AG09309 (cell line): ENCODE measurements around the gene C2orf49.

Experiments
- DNase-seq: peaks from one replicate; pipeline ENCODE4 v3.0.0-alpha.2; 2010; ENCODE audit warnings: low read depth
- H3K4me3 ChIP-seq: 2 replicates; pipeline ENCODE4 v1.5.1; 2011; ENCODE audit warnings: mild to moderate bottlenecking, low read depth, low read length, moderate library complexity; ENCODE audit not compliant: control insufficient read depth
- TF ChIP-seq, protein P1 (sequence below): IDR thresholded peaks from 2 replicates; pipeline ENCODE4 v1.5.1; 2011; ENCODE audit warnings: mild to moderate bottlenecking, low read depth, low read length, inconsistent platforms; ENCODE audit not compliant: insufficient read depth, control insufficient read depth; ENCODE audit errors: missing control alignments

The C2orf49 gene

DNA sequence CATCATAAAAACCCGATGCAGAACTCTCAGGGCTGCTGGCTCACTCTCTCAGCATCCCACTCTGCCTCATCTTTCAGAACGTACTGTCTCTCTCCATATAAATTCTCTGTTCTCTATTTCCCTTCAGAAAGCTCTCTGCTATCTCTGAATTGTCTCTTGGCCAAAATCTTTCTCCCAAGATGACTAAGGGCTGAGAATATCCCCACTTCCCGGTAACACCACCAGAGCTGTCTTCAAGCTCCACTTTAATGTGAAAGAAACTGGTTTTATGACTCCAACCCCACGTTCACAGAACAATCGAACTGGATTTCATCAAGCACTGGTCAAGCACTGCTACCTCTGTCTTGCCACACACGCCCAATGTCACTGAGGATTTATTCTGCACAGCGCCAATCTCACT is 30.2 kb upstream of the C2orf49 start:
- no peak overlapping the region for H3K4me3 ChIP-seq
- TF ChIP-seq, protein P1, sequence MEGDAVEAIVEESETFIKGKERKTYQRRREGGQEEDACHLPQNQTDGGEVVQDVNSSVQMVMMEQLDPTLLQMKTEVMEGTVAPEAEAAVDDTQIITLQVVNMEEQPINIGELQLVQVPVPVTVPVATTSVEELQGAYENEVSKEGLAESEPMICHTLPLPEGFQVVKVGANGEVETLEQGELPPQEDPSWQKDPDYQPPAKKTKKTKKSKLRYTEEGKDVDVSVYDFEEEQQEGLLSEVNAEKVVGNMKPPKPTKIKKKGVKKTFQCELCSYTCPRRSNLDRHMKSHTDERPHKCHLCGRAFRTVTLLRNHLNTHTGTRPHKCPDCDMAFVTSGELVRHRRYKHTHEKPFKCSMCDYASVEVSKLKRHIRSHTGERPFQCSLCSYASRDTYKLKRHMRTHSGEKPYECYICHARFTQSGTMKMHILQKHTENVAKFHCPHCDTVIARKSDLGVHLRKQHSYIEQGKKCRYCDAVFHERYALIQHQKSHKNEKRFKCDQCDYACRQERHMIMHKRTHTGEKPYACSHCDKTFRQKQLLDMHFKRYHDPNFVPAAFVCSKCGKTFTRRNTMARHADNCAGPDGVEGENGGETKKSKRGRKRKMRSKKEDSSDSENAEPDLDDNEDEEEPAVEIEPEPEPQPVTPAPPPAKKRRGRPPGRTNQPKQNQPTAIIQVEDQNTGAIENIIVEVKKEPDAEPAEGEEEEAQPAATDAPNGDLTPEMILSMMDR, result no peak
- no peak for DNase-seq

DNA sequence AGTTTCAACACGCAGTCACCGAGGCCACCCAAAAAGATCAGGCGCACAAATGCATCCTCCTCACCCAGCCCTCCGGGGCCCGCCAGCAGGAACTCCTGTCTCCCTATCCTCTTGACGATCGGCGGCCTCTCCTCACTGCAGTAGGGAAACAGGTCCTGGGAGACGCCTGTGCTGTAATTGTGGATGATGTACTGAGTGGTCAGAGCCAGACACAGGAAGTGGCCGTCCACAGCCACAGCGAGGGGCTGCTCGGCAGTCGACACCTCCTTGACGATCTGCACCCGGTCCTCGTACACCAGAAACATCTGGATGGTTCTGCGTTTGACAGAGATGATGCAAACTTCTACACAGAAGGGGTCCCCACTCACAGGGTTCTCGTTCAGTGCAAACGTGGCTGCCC is 29.8 kb upstream of the C2orf49 start:
- no peak overlapping the region for H3K4me3 ChIP-seq
- no peak for DNase-seq
- TF ChIP-seq, protein P1, result no peak

DNA sequence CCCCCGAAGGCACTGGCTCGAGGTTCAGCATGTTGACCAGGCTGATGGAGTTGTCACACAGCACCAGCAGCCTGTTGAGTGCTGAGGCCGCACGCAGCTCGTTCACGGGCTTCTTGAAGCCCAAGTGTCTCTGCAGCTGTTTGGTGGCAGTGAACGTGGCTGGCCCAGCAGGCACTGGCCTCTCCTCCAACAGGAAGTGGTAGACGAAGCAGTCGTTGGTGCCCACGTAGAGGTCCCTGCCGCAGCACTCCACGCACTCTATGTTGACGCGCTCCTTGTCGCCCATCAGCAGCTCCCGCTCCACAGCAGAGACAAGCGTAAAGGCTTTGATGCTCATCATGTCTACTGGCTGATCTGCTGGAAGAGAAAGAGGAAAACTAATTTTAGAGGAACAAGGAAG is 29.4 kb upstream of the C2orf49 start:
- TF ChIP-seq, protein P1, result no peak
- no peak overlapping the region for H3K4me3 ChIP-seq
- no peak for DNase-seq

DNA sequence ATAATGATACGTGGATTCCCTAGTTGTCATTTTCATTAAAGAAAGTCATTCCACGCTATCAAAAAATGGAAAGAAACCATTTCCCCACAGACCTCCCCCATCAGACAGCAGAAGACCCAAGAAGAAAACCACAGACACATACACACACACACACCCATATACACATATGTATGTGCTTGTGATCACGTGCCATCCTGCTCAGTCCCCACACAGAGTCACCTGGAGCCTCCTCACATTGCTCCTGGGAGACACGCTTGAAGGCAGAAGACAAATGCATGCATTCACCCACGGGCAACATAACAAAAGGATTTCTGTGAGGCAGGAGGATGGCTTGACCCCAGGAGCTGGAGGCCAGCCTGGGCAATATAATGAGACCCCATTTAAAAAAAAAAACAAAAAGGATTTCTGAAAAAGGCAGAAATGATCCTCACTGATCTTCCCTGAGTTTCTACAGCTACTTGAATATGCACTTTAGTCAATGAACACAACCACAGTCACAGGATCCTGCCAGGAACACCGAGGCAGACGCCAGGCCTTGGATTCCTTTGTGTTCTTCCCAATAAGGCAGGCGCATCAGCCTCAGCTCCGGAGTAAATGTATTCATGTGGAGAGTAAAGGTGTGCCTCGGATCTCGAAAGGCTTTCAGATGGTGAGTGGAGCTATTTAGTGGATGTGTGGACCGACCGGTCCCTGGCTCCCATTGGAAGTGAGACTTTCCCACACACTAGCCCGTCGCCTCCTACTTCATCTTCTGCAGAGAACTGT is 28.8 kb upstream of the C2orf49 start:
- TF ChIP-seq, protein P1, result no peak
- no peak overlapping the region for H3K4me3 ChIP-seq

DNA sequence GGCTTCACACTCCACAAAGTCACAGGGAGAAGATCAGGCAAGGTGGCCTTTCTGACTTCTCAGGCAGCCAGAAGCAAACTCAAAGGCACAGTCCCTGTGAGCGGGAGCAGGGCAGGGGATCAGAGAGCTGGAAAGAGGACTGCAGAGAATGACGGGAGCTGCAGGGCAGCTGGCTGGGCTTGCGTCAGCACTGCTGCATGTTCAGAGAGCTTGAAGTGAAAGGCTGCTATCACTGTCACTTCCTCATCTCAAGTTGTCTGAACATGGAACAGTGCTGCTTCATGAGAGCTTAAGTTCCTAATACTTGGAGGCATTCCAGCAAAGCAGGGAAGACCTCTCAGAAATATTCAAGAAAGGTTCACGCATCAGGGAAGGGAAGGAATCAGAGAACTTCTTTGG is 28.2 kb upstream of the C2orf49 start:
- H3K4me3 ChIP-seq, result no peak overlapping the region
- no peak for DNase-seq
- TF ChIP-seq, protein P1, result no peak

More for the DNA sequence above, 28.8 kb upstream of the C2orf49 start:
- no peak for DNase-seq

DNA sequence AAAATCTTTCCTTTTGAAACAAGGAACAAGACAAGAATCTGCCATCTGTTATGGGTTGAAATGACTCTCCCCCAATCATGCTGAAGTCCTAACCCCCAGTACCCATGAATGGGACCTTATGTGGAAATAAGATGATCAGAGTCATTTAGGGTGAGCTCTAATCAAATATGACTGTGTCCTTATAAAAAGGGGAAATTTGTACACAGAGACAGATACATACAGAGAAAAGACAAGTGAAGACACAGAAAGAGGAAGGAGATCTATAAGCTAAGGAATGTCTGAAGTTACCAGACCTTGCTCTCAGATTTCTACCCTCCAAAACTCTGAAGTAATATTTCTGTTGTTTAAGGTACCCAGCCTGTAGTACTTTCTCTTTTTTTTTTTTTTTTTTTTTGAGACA is 23.5 kb upstream of the C2orf49 start:
- TF ChIP-seq, protein P1, result no peak
- no peak for DNase-seq
- H3K4me3 ChIP-seq, result no peak overlapping the region
